NCI-H2196 treated with DMSO at 0.1 percent for 48 hours (cell line): ENCODE measurements around the gene SLCO1B3.
"Not testable (repeated sequence)": the region's sequence is repeated elsewhere in the genome, so short reads cannot be mapped to it uniquely, and the experiment has no call there.

Experiments
- DNase-seq: peaks from one replicate; lab custom pipeline; 2025; ENCODE audit not compliant: unreplicated experiment; lab: John Stamatoyannopoulos, UW

SLCO1B3 gene, protein sequence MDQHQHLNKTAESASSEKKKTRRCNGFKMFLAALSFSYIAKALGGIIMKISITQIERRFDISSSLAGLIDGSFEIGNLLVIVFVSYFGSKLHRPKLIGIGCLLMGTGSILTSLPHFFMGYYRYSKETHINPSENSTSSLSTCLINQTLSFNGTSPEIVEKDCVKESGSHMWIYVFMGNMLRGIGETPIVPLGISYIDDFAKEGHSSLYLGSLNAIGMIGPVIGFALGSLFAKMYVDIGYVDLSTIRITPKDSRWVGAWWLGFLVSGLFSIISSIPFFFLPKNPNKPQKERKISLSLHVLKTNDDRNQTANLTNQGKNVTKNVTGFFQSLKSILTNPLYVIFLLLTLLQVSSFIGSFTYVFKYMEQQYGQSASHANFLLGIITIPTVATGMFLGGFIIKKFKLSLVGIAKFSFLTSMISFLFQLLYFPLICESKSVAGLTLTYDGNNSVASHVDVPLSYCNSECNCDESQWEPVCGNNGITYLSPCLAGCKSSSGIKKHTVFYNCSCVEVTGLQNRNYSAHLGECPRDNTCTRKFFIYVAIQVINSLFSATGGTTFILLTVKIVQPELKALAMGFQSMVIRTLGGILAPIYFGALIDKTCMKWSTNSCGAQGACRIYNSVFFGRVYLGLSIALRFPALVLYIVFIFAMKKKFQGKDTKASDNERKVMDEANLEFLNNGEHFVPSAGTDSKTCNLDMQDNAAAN

DNA sequence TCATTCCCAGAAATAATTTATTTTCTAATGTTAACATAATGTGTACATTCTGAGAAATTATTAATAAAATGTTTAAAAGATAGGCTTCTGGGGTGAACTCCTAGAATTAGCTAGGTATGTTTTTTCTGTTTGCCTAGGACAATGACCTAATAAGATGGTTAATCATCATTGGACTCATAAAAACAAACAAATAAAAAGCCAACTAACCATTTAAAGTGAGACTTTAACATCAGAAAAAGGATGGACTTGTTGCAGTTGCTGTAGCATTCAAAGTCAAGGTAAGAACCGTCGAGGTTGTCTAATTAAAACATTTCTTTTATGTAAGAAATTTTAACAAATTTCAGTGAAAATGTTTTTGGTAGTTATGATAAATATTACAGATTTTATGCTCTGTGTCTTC is at the start of gene SLCO1B3:
SLCO1B3 (plus strand) TSS at position 219 of the 400 bp plus-strand sequence. CDS start 5,034 bp downstream, outside the sequence.
- DNase-seq = no peak

DNA sequence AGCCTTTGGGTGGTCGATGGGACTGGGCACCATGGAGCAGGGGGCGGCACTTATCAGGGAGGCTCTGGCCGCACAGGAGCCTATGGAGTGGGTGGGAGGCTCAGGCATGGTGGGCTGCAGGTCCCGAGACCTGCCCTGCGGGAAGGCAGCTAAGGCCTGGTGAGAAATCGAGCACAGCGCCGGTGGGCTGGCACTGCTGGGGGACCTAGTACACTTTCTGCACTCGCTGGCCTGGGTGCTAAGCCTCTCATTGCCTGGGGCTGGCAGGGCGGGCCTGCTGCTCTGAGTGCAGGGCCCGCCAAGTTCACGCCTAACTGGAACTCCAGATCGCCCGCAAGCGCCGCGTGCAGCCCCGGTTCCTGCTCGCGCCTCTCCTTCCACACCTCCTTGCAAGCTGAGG is 33.1 kb upstream of the SLCO1B3 start:
- no peak for DNase-seq

DNA sequence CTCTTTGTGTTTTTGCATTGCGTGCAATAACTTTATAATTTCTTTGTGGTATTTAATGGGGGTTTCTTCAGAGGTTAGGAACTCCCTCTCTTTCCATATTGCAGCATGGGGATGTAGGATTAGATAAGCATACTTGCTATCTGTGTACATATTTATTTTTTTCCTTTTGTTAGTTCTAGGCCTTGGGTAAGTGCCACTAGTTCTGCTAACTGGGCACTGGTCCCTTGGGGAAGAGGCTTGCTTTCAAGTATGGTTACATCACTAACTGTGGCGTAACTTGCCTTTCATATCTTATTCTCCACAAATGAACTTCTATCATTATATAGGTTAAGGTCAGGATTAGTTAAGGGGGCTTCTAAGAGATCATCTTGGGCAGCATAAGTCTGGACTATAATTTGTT is 31.5 kb upstream of the SLCO1B3 start:
- DNase-seq = no peak

DNA sequence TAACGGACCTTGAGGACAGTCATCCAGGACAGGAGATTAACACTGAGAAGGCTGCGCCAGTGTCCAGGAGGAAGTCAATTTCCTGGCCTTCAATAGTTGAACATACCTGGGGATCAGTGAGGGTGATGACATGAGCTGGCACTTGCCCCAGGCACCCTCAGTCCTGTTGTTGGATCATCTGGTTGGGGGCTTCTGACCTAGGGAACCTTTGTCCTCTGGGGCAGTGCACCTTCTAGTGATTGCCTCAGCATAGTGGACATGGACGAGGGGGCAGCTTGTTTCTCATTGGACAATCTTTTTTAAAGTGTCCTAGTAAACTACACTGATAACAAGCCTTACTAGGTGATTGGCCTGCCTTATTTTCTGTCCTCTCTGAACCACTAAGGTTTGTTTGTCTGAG is 30.5 kb upstream of the SLCO1B3 start:
- not testable (repeated sequence) for DNase-seq

DNA sequence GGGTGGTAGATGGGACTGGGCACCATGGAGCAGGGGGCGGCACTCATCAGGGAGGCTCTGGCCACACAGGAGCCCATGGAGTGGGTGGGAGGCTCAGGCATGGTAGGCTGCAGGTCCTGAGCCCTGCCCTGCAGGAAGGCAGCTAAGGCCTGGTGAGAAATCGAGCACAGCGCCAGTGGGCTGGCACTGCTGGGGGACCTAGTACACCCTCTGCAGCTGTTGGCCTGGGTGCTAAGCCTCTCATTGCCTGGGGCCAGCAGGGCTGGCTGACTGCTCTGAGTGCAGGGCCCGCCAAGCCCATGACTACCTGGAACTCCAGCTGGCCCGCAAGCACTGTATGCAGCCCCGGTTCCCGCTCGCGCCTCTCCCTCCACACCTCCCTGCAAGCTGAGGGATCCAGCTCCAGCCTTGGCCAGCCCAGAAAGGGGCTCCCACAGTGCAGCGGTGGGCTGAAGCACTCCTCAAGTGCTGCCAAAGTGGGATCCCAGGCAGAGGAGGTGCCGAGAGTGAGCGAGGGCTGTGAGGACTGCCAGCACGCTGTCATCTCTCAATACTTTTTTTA is 26.6 kb upstream of the SLCO1B3 start:
- DNase-seq = not testable (repeated sequence)

GRCh38 chr12:20792971-20793370 is 17.5 kb upstream of the SLCO1B3 start:
- DNase-seq = no peak

- no peak for DNase-seq
Observed at GRCh38 chr12:20798554-20798953, 12.0 kb upstream of the SLCO1B3 start.

DNA sequence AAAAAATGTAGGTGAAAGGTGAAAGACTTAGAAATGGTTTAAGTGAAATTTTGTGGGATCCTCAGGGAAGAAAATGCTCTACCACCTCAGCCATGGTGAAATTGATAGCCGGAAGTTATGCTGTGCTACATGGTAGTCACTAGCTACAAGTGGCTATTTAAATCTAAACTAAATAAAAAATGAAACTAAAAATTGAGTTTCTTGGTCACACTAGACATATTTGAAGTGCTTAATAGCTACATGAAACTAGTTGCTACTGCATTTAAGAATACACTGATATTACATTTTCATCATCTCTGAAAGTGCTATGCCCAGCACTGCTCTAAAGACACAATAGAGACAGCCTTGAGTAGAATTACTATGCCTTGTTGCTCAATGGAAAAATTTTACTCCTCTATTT is 10.3 kb upstream of the SLCO1B3 start:
- DNase-seq = no peak

DNA sequence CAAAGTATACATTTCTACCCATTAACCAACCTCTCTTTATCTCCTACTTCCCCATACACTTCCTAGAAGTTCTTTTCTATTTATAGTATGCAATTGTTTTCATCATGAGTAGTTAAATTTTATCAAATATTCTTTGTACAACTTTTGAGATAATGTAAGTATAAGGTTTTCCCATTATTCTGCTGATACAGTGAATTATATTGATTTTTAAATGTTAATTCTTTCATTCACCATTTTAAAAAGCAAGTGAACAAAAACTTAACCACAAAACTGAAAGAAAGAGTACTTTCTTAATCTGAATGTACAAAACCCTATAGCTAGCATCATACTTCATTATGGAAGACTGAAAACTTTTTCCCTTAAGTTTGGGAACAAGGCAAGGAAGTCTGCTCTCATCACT is 9.5 kb upstream of the SLCO1B3 start:
- DNase-seq = no peak

- no peak for DNase-seq
Observed at GRCh38 chr12:20805921-20806320, 4.6 kb upstream of the SLCO1B3 start.

GRCh38 chr12:20807192-20808080 is 3.1 kb upstream of the SLCO1B3 start:
- no peak for DNase-seq

GRCh38 chr12:20808521-20808920 is 2.0 kb upstream of the SLCO1B3 start:
- DNase-seq = no peak

DNA sequence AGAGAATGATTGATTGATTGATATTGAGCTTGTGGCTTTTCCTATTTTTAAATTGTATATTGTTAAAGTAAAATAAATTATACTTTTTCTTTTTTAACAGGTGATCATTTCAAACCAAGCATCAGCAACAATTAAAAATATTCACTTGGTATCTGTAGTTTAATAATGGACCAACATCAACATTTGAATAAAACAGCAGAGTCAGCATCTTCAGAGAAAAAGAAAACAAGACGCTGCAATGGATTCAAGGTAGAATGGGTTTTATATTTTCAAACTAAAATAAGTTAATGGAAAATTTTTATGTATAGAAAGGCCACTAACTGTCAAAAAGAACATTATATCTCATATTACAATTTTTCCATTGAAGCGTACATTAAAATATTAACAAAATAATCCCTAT is 5.1 kb downstream of the SLCO1B3 start:
- no peak for DNase-seq

GRCh38 chr12:20822415-20822814 is 11.9 kb downstream of the SLCO1B3 start:
- no peak for DNase-seq

DNA sequence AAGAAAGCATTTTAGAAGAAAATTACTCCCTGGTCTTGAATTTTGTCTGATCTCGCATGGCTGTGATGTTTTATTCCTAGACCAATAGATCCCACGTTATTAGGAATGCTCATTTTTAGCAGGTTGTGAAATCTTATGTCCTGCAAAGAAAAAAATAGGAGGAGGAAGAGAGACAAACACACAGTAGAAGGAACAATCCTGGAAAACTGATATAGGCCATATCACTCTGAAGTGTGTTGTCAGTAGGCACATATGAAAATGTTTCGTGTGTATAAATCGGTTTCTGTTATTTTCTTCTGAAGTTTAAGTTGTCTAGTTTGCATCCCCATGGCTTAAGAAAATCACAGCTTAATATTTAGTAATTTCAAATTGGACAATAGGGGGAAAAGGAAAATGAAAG is 12.4 kb downstream of the SLCO1B3 start:
- DNase-seq = no peak

GRCh38 chr12:20829919-20830318 is 19.4 kb downstream of the SLCO1B3 start:
- DNase-seq = no peak

DNA sequence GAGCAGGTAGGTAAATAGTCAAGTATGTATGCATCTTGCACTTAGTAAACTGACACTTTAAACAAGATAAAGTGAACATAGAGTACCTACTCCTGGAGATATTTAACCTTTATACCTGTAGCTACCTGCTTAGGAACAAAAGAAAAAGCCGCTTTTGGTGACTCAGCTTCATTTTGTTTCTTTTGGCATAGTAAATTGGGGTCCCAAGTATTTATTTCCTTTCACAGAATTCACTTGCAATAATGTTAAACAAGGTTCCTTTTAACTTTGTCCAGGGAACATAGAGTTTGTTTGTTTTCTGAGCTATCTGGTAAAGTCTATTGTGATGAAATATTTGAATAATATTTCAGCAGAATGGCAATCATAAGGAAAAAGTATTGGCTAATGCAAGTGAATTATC is 20.0 kb downstream of the SLCO1B3 start:
- DNase-seq = no peak

DNA sequence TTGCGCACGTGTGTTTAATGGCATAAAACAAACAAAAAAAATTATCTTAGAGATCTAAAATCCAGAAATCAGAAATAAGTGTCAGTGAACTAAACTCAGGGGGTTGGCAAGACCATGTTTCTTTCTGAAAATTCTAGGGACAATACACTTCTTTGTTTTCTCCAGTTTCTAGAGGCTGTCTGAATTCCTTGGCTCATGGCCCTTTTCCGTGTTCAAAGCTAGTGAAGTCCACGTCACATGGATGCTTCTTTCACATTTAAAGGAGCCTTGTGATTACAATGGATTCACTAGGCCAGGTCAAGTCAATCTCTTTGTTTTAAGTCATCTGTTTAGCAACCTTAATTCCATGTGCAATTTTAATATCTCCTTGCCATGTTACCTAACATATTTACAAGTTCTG is 22.4 kb downstream of the SLCO1B3 start:
- no peak for DNase-seq

DNA sequence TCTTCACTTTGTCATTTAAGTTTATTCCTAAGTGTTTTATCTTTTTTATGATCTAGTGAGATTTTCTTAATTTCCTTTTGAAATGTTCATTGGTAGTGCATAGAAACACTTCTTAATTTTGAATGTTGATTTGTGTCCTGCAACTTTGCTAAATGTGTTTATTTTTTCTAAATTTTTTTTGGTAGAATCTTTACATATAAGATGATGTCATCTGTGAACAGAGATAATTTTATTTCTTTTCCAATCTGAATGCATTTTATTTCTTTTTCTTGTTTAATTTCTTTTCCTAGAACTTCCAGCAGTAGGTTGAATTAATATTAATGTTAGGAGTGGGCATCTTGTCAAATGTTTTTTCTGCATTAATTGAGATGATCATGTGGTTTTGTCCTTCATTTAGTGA is 42.1 kb downstream of the SLCO1B3 start:
- DNase-seq = no peak

DNA sequence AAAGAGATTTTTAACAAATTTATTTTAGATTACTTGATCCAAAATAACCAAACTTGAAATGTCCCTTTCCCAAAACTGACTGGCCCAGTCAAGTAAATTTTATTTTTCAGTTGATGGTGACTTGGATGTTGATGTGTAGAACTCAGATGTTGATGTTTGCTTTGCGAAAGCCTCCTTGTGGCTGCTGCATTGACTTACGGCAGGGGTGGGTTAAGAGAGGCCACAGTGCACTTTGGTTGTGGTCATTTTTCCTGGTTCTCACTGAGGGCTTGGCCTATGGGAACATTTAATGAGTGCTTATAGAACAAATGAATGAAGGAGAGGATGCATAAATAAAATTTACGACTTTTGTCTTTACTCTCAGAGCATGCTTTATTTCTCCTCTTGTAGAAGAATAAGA is 52.6 kb downstream of the SLCO1B3 start:
- DNase-seq = no peak

GRCh38 chr12:20865873-20866272 is 55.4 kb downstream of the SLCO1B3 start:
- DNase-seq = no peak
